Hematopoietic multipotent progenitor cell treated with erythropoietin and hydrocortisone succinate and interleukin-3 and kit ligand, for 17 days (in vitro differentiated cells): Measurements from ENCODE around the gene FAM98B.
"Not testable (repeated sequence)": the region's sequence is repeated elsewhere in the genome, so short reads cannot be mapped to it uniquely, and the experiment has no call there.

ENCODE experiments used
- DNase-seq: peaks from one replicate; pipeline ENCODE4 v3.0.0-alpha.2; 2015; ENCODE audit warnings: low spot score

The FAM98B gene

GRCh38 chr15:38453971-38454695 lies at the start of gene FAM98B:
Gene FAM98B, plus strand, starts transcription at chr15:38454127. Its CDS starts 35 bp downstream, at chr15:38454162.
- DNase-seq = peak; percentile 81

- no peak for DNase-seq
Measured at GRCh38 chr15:38406436-38406835, 47.5 kb upstream of the FAM98B start.

GRCh38 chr15:38408576-38408975 lies 45.4 kb upstream of the FAM98B start:
- DNase-seq = no peak

DNA sequence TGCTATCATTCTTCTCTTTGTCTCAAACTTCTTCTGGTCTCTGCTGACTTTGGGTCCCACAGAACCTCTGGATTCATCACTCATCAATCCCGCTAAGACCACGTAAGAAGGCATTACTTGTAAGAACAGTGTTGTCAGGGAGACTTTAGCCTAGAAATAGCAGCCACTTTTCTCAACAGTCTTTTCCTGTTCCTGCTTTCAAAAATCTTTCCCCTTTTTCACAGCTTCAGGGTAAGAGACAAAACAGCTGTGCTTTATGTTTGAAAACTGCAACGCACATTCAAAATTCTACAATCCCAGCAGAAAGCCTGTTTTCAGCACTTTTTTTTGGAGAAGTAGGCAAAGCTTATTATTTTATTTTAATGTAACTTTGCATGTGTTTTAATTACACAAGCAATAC lies 42.0 kb upstream of the FAM98B start:
- DNase-seq = no peak

- no peak for DNase-seq
Measured at GRCh38 chr15:38412466-38412865, 41.5 kb upstream of the FAM98B start.

GRCh38 chr15:38414357-38414756 lies 39.6 kb upstream of the FAM98B start:
- no peak for DNase-seq

DNA sequence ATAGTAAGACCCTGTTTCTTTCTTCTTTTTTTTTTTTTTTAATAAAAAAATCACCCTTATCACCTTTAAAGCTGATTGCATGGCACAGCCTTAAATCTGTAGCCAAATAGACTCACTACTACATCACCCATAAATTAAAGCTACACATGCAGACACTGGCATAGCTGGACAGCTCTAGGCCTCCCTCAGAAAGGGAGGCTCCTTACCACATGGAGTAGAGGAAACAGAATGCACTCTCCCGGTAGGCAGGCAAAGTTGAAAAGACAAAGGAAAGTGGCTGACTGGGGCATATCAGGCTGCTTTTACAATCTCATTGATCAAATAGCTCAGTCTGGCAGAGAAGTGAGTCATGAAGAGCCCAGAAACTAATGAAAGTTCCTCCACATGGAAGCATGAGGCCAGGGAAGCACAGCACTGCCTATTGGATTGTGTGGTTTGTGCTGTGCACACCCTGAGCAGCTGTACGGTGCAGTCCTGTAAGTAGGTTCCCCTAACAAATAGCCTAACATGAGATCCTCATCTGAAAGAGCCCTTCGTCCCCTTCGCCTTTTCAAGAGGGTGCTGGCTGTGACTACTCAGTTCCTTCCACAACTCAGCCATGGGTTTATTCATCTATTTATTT lies 32.7 kb upstream of the FAM98B start:
- DNase-seq = no peak

DNA sequence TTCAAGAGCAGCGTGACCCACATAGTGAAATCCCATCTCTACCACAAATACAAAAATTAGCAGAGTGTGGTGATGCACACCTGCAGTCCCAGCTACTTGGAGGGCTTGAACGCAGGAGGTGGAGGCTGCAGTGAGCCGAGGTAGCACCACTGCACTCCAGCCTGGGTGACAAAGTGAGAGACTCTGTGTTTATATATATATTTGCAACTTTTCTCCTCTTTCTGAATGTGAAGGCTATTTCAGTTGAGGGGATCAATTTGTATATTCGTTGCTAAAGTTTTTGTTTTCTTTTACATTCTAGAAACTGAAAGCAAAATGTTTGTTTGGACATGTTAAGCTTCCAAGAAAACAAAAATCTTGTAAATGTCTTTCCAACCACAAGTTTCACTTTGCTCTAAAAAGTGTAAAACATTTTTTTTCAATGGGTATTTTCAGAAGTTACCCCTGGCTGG lies 29.8 kb upstream of the FAM98B start:
- no peak for DNase-seq

DNA sequence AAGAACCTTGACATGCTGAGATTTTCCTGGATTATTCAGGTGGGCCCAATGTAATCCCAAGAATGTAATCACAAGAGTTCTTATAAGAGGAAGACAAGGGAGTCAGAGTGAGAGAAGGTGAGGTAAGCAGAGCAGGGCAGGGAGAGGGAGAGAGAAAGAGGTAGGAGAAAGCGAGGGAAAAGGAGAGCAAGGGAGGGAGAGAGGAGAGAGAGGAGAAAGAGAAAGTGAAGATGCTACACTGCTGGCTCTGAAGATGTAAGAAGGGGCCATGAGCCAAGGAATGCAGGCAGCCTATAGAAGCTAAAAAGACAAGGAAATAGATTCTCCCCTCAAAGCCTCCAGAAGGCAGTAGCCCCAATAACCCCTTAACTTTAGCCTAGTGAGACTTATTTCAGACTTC lies 28.7 kb upstream of the FAM98B start:
- no peak for DNase-seq

GRCh38 chr15:38427380-38427779 lies 26.5 kb upstream of the FAM98B start:
- no peak for DNase-seq

DNA sequence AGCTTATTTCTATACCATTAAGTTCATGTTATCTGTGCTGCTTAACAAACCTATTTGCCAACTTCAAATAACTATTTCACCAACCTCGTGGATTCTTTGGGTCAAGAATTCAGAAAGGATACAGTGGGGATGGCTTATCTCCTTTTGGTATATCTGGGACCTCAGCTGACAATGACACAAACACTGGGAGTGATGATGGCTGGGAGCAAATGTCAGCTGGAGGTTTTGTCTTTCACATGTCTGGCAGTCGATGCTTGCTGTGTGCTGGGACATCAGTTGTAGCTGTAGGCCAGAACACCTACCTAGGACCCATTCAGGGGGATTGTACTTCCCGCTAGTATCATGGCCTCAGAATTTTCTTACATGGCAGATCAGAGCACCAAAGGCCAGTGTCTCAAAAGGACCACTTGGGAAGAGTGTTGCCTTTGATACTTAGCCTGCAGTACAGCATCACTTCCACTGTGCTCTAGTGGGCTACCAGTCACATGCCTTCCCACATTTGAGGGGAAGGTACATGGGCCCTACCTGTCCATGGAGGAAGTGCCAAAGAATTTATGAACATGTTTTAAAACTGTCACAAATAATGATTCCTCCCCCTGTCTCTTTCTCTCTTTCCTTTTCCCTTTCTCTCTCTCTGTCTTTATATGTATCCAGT lies 23.7 kb upstream of the FAM98B start:
- no peak for DNase-seq

DNA sequence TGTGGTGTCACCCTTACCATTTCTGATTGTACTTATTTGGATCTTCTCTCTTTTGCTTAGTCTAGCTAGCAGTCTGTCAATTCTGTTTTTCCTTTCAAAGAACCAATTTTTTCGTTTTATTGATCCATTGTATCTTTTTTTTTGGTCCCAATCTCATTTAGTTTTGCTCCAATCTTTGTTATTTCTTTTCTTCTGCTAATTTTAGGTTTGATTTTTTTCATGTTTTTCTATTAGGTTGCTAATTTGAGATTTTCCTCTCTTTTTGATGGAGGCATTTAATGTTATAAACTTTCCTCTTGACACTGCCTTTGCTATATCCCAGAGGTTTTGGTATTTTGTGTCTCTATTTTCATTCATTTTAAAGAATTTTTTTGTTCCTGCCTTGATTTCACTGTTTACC lies 16.9 kb upstream of the FAM98B start:
- no peak for DNase-seq

GRCh38 chr15:38437603-38438002 lies 16.3 kb upstream of the FAM98B start:
- not testable (repeated sequence) for DNase-seq

GRCh38 chr15:38438031-38438986 lies 15.6 kb upstream of the FAM98B start:
- no peak for DNase-seq

DNA sequence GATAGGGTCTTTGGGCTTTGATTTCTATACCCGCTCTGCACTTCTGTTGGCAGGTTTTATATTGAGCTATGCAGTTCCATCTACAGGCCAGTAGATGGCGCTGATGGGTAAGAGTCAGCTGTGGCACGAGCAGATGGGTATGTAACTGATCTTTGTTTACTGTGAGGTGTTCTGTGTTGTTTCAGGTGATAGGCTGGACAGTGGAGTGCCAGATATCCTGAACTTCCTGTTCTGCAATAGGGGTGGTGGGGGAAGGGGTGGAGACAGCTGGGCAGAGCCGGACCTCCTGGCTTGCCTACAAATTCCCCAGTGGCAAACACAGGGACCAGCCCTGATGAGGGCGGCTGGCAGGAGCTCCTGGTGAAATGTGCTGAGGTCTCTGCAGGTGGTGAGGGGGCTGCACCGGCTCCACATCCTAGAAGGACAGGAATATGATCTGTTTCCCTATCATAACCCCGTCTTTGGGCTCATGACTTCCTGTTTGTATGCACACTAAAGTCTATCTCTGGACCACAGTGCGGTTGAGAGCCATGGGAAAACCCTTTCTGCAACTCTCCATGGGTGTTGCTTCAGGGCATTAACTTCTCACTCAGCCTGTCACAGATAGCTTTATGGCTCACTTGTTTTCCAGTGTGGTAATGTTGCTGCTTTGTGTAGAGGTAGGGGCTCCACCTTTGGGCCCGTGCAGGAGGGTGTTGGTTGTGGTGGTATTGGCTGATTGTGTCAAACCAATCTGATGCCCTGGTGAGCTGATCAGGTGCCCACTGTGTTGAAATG lies 13.4 kb upstream of the FAM98B start:
- DNase-seq = peak; percentile 67

DNA sequence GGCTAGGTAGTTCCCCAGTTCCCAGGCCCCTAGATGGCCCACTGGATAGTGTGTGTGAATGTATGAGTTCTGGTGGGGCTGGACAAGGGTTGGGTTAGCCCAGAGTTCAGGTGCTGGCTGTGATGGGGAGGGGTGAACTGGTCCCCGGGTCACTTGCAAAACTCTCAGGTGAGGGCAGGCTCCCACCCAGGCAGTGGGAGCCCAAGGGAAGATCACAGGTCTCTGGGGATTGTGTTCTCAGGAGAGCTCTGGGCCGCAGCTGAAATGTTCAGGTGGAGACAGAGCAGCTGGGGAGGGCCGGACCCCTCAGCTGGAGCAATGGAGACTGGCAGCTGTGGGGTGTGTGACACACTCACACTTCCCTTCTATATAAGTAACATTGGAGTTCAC lies 12.8 kb upstream of the FAM98B start:
- no peak for DNase-seq

GRCh38 chr15:38454696-38455090 lies 766 bp downstream of the FAM98B start:
- DNase-seq = no peak

DNA sequence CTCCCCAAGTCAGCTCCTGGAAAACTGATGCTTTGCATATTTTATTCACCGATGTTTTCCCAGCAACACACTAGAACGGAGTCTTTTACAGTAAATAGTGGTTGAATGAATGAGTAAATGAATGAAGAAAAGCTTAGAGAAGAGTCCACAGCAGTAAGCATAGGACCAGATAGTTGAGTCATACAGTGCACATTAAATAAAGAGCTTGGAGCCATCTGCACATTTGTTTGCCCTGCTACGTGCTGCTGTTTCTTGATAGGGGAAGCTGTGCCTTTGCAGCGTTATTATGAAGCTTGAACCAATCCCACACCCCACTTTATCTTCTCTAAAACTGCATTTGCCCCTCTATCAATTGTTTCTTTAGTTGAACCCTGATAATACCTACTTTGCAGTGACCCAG lies 1.2 kb downstream of the FAM98B start:
- DNase-seq = peak; percentile 12

DNA sequence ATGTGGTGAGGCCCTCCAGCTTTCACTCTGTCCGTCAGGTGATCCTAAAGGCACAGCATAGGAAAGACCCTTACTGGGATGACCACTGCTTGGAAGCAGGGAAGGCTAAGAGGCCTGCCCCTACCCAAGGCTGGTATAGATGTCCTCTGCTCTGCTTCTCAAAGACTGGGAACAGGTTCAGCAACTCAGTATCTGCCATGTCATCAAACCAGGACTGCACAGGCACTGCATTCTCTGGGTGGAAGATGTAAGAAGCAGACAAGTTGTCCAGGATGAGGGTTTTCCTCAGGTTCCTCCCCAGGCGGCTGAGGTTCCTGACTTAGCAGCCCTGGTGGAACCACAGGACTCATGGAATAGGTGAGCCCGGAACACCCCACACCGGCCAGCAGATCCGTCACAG lies 4.7 kb downstream of the FAM98B start:
- no peak for DNase-seq

DNA sequence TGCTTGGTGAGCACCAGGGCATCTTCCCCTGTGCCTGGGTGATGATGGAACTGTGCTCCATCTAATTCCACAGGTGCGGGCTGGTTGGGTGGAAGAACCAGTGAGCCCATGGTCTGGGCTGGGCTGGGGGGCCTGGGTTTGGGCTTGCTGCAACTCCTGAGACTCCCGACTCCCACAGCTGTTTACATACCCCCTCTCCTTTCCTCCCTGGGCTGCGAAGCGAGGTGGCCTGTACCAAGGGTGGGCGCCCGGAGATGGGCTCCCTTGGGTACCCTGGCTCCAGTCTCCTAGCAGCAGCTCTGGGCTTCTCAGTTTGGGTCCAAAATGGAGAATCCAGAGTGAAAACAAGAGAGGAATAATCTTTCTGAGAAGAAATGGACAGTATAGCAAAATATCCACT lies 5.6 kb downstream of the FAM98B start:
- no peak for DNase-seq

DNA sequence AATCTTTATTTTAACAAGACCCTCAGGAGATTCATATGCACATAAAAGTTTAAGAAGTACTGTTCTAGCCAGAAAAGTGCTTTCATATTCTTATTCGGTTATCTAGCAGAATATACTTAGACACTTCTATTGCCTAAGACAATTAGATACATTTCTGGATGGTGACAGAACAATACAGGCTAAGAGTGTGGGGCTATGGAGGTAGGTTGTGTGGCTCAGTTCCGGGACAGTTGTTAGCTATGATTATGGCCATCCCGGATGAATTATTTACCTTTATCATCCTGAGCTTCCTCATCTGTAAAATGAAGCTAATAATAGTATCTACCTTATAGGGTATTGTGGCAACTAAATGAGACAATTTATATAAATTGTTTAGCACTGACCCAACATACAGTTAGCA lies 6.6 kb downstream of the FAM98B start:
- DNase-seq = no peak
